H9 (cell line): ENCODE data around the gene NUDT16. TPM values are rescaled to one million over a fixed set of nuclear protein-coding genes. Genes with fewer than 3 reads are reported as not detected.

Experiments
- DNase-seq: peaks from one replicate; pipeline ENCODE4 v3.0.0-alpha.2; 2017
- H2AFZ ChIP-seq: one replicate; pipeline ENCODE4 v1.6.1; 2013; ENCODE audit warnings: mild to moderate bottlenecking, low read length, control low read depth, moderate library complexity
- H2AK5ac ChIP-seq: 2 replicates; pipeline ENCODE4 v1.6.1; 2013; ENCODE audit warnings: low read length, control low read depth, mixed read lengths; ENCODE audit not compliant: insufficient read length
- H2BK120ac ChIP-seq: one replicate; pipeline ENCODE4 v1.6.1; 2013; ENCODE audit warnings: low read depth, mild to moderate bottlenecking, low read length, control low read depth, inconsistent platforms; ENCODE audit not compliant: poor library complexity, severe bottlenecking
- H2BK12ac ChIP-seq: 2 replicates; pipeline ENCODE4 v1.6.1; 2013; ENCODE audit warnings: low read length, control low read depth, mixed read lengths, low read depth; ENCODE audit not compliant: insufficient read length
- H2BK15ac ChIP-seq: 2 replicates; pipeline ENCODE4 v1.6.1; 2013; ENCODE audit warnings: low read depth, low read length, control low read depth
- H2BK20ac ChIP-seq: one replicate; pipeline ENCODE4 v1.6.1; 2013; ENCODE audit warnings: low read depth, mild to moderate bottlenecking, low read length, control low read depth, inconsistent platforms; ENCODE audit not compliant: poor library complexity, severe bottlenecking
- H2BK5ac ChIP-seq: 2 replicates; pipeline ENCODE4 v1.6.1; 2013; ENCODE audit warnings: low read length, control low read depth, mixed read lengths; ENCODE audit not compliant: insufficient read length
- H3K14ac ChIP-seq: 2 replicates; pipeline ENCODE4 v1.6.1; 2013; ENCODE audit warnings: low read length, control low read depth; ENCODE audit not compliant: insufficient read depth
- H3K18ac ChIP-seq: 2 replicates; pipeline ENCODE4 v1.6.1; 2013; ENCODE audit warnings: low read depth, mild to moderate bottlenecking, mixed read lengths, low read length, control low read depth; ENCODE audit not compliant: insufficient read length
- H3K23ac ChIP-seq: 2 replicates; pipeline ENCODE4 v1.6.1; 2013; ENCODE audit warnings: low read length, control low read depth, mixed read lengths, low read depth; ENCODE audit not compliant: insufficient read length
- H3K23me2 ChIP-seq: 2 replicates; pipeline ENCODE4 v1.6.1; 2013; ENCODE audit warnings: low read depth, mild to moderate bottlenecking, mixed read lengths, low read length, control low read depth; ENCODE audit not compliant: insufficient read length, poor library complexity, severe bottlenecking
- H3K27ac ChIP-seq: 2 replicates; pipeline ENCODE4 v1.5.1; 2013; ENCODE audit warnings: low read length, control low read depth, mixed read lengths, low read depth; ENCODE audit not compliant: insufficient read length
- H3K27me3 ChIP-seq: 2 replicates; pipeline ENCODE4 v1.6.1; 2013; ENCODE audit warnings: low read length, control low read depth, inconsistent platforms; ENCODE audit not compliant: insufficient read depth
- H3K4ac ChIP-seq: 2 replicates; pipeline ENCODE4 v1.6.1; 2013; ENCODE audit warnings: low read depth, mild to moderate bottlenecking, control low read depth, inconsistent platforms, low read length, moderate library complexity
- H3K4me1 ChIP-seq: 2 replicates; pipeline ENCODE4 v1.6.1; 2013; ENCODE audit warnings: low read length, control low read depth, inconsistent platforms; ENCODE audit not compliant: insufficient read depth
- H3K4me2 ChIP-seq: 2 replicates; pipeline ENCODE4 v1.6.1; 2013; ENCODE audit warnings: low read length, control low read depth, mixed read lengths; ENCODE audit not compliant: insufficient read length, insufficient read depth
- H3K56ac ChIP-seq: 2 replicates; pipeline ENCODE4 v1.6.1; 2013; ENCODE audit warnings: low read depth, mild to moderate bottlenecking, mixed read lengths, low read length, control low read depth; ENCODE audit not compliant: insufficient read length
- H3K79me1 ChIP-seq: 2 replicates; pipeline ENCODE4 v1.6.1; 2013; ENCODE audit warnings: low read depth, mild to moderate bottlenecking, moderate library complexity, low read length, control low read depth, inconsistent platforms; ENCODE audit not compliant: insufficient read depth, poor library complexity, severe bottlenecking
- H3K79me2 ChIP-seq: 2 replicates; pipeline ENCODE4 v1.6.1; 2013; ENCODE audit warnings: low read length, control low read depth, inconsistent platforms; ENCODE audit not compliant: insufficient read depth
- H3K9ac ChIP-seq: 2 replicates; pipeline ENCODE4 v1.6.1; 2013; ENCODE audit warnings: low read length, control low read depth, mixed read lengths; ENCODE audit not compliant: insufficient read length; ENCODE audit errors: extremely low read depth
- H3K9me3 ChIP-seq: one replicate; pipeline ENCODE4 v1.6.1; 2013; ENCODE audit warnings: low read depth, low read length, inconsistent platforms; ENCODE audit not compliant: control insufficient read depth
- H3T11ph ChIP-seq: one replicate; pipeline ENCODE4 v1.6.1; 2013; ENCODE audit warnings: mild to moderate bottlenecking, low read length, control low read depth, inconsistent platforms
- H4K20me1 ChIP-seq: one replicate; pipeline ENCODE4 v1.6.1; 2013; ENCODE audit not compliant: control insufficient read depth, insufficient read length, insufficient read depth
- H4K5ac ChIP-seq: 2 replicates; pipeline ENCODE4 v1.6.1; 2013; ENCODE audit warnings: low read depth, mild to moderate bottlenecking, mixed read lengths, low read length, control low read depth; ENCODE audit not compliant: insufficient read length
- H4K8ac ChIP-seq: replicated peaks from 2 replicates; pipeline ENCODE4 v1.6.1; 2013; ENCODE audit warnings: low read length, control low read depth, mixed read lengths, low read depth; ENCODE audit not compliant: insufficient read length
- H4K91ac ChIP-seq: 2 replicates; pipeline ENCODE4 v1.6.1; 2013; ENCODE audit warnings: low read depth, mild to moderate bottlenecking, moderate library complexity, mixed read lengths, low read length, control low read depth; ENCODE audit not compliant: insufficient read length
- H3K27ac Mint-ChIP-seq, 3 experiments: 2 replicates in 2 of 3; 3 replicates in 1 of 3; pipeline ENCODE4 v1.8.0; 2020 to 2021; ENCODE audit warnings: mixed read lengths in 3 of 3, mild to moderate bottlenecking in 1 of 3, moderate library complexity in 1 of 3
- H3K27me3 Mint-ChIP-seq: 2 replicates; pipeline ENCODE4 v1.8.0; 2021; ENCODE audit warnings: low read depth, mild to moderate bottlenecking, moderate library complexity, mixed read lengths
- H3K36me3 Mint-ChIP-seq, 3 experiments: 2 replicates in 2 of 3; 3 replicates in 1 of 3; pipeline ENCODE4 v1.8.0; 2020 to 2021; ENCODE audit warnings: low read depth in 3 of 3, mixed read lengths in 3 of 3; ENCODE audit not compliant: insufficient read depth in 1 of 3
- H3K4me1 Mint-ChIP-seq, 2 experiments: 2 replicates each; pipeline ENCODE4 v1.8.0; 2020; ENCODE audit warnings: mixed read lengths in 2 of 2
- H3K4me3 Mint-ChIP-seq, 2 experiments: 2 replicates in 1 of 2; 3 replicates in 1 of 2; pipeline ENCODE4 v1.8.0; 2020 to 2021; ENCODE audit warnings: mild to moderate bottlenecking in 2 of 2, mixed read lengths in 2 of 2, moderate library complexity in 1 of 2
- H3K9me3 Mint-ChIP-seq, 2 experiments: 2 replicates in 1 of 2; 3 replicates in 1 of 2; pipeline ENCODE4 v1.8.0; 2020; ENCODE audit warnings: mild to moderate bottlenecking in 2 of 2, mixed read lengths in 2 of 2, moderate library complexity in 1 of 2
- WGBS: extraction: QIAGEN DNeasy Blood & Tissue Kit; methylation state at CpG from one replicate; pipeline ENCODE4 v1.1.7; 2013; ENCODE audit warnings: missing lambda C conversion rate, low lambda C conversion rate, mixed read lengths; ENCODE audit not compliant: insufficient read length; ENCODE audit errors: extremely low coverage; 5-methylcytosine and 5-hydroxymethylcytosine counted together
- total RNA-seq: library from RNA; stranded (reverse); gene quantifications from 2 replicates; pipeline ENCODE4 v1.2.1, GENCODE V29; 2021
- TF ChIP-seq, protein P1 (sequence below): fragments of 200-600 bp; sonication (generic); conservative IDR thresholded peaks from 3 replicates; pipeline ENCODE4 v1.8.0; 2021; ENCODE audit warnings: antibody characterized with exemption, mild to moderate bottlenecking

NUDT16 gene
- total RNA-seq, 1 experiment from 2014 or later = 18.2 TPM

DNA sequence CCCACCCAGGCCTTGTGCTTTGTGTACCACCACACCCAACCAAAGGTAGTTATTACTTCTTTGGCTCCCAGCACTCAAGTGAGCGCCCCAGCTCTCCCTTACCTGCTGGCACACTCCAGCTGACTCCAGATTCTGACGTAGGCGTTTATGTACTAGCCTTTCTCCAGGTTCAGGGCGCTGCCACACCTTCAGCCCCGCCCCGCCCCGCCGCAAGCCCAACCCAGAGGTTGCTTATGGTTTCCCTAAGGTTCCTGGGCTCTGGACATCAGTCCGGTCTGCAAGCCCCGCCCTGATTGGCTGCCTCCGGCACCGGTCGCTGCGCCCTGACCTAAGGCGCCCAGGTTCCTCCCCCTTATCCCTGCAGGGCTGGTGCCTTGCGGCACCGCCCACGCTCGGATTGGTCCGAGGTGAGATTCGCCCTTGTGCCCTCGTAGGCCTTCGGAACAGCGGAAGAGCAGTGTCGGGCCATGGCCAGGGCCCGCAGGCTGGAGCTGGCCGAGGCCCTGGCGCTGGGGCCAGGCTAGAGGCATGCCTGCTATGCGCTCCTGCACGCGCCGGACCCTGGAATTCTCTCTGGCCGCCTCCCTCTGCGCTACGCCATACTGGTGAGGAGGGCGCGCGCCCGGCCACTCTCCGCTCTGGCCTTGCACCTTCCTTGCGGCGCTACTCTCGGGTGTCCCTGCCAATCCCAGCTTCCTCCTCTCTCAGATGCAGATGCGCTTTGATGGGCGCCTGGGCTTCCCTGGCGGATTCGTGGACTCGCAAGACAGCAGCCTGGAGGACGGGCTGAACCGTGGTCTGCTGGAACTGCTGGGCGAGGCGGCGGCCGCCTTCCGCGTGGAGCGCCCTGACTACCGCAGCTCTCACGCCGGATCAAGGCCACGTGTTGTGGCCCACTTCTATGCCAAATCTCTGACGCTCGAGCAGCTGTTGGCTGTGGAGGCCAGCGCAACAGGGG lies 19.8 kb upstream of the NUDT16 start:
- H2BK120ac ChIP-seq = no peak overlapping the region
- H2AFZ ChIP-seq = no peak overlapping the region
- no peak overlapping the region for H3K27ac ChIP-seq

More for the DNA sequence above, 19.8 kb upstream of the NUDT16 start:
- Histone ChIP-seq H2BK15ac (no peak overlapping the region), H2AK5ac (no peak overlapping the region), H3K79me1 (no peaks in the 10 kb centered on the region), H2BK20ac (no peak overlapping the region), H4K5ac (no peak overlapping the region), H3T11ph (no peak overlapping the region), H3K9ac (peak overlapping the region; percentile 51), H3K23me2 (peaks cover 4% of the 10 kb centered on the region), H3K23ac (no peak overlapping the region), H4K91ac (no peak overlapping the region), H3K4me2 (peak overlapping the region; percentile 56), H3K18ac (peak overlapping the region; percentile 33), H4K20me1 (no peaks in the 10 kb centered on the region), H3K9me3 (no peaks in the 10 kb centered on the region), H3K4me1 (no peaks in the 10 kb centered on the region), H3K27me3 (no peaks in the 10 kb centered on the region), H3K56ac (no peak overlapping the region), H4K8ac (no peak overlapping the region), H2BK5ac (no peak overlapping the region), H3K14ac (peak overlapping the region; percentile 34), H3K79me2 (no peaks in the 10 kb centered on the region), H3K4ac (no peak overlapping the region), H2BK12ac (no peak overlapping the region)
- peak overlapping the region; percentile 29 to 98 (median 91); a peak in 5 of 7 replicates for H3K27ac Mint-ChIP-seq
- DNase-seq = peak; percentile 99
- TF ChIP-seq, protein P1, sequence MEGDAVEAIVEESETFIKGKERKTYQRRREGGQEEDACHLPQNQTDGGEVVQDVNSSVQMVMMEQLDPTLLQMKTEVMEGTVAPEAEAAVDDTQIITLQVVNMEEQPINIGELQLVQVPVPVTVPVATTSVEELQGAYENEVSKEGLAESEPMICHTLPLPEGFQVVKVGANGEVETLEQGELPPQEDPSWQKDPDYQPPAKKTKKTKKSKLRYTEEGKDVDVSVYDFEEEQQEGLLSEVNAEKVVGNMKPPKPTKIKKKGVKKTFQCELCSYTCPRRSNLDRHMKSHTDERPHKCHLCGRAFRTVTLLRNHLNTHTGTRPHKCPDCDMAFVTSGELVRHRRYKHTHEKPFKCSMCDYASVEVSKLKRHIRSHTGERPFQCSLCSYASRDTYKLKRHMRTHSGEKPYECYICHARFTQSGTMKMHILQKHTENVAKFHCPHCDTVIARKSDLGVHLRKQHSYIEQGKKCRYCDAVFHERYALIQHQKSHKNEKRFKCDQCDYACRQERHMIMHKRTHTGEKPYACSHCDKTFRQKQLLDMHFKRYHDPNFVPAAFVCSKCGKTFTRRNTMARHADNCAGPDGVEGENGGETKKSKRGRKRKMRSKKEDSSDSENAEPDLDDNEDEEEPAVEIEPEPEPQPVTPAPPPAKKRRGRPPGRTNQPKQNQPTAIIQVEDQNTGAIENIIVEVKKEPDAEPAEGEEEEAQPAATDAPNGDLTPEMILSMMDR = no peak
- H3K4me1 Mint-ChIP-seq = peaks cover 14 to 21% of the 10 kb centered on the region in 2 experiments
- H3K36me3 Mint-ChIP-seq = peaks cover 0 to 45% (median 24%) of the 10 kb centered on the region in 3 experiments; a peak in 5 of 7 replicates
- peaks cover 3 to 25% of the 10 kb centered on the region in 2 experiments; a peak in 2 of 5 replicates for H3K9me3 Mint-ChIP-seq
- H3K27me3 Mint-ChIP-seq = no peaks in the 10 kb centered on the region; the same call in 1 of the 2 replicates
- H3K4me3 Mint-ChIP-seq = peak overlapping the region; percentile 73 to 82
- WGBS = no CpG with 5 or more reads among the region's 64 CpGs
